Panc1 (cell line): Measurements from ENCODE around the gene DHRSX.

Source experiments
- POLR2AphosphoS5 ChIP-seq: IDR thresholded peaks from 2 replicates; pipeline ENCODE4 v1.6.1; 2012; ENCODE audit warnings: mild to moderate bottlenecking, low read depth, low read length, moderate library complexity
- SIN3A ChIP-seq: IDR thresholded peaks from 2 replicates; pipeline ENCODE4 v1.6.1; 2012; ENCODE audit warnings: low read depth, mild to moderate bottlenecking, low read length, moderate library complexity, borderline replicate concordance; ENCODE audit not compliant: insufficient read depth
- TCF7L2 ChIP-seq: IDR thresholded peaks from 2 replicates; pipeline ENCODE4 v1.6.1; 2011; ENCODE audit warnings: mild to moderate bottlenecking, low read depth, low read length, inconsistent platforms
- TF ChIP-seq, protein P1 (sequence below): fragments of 450-650 bp; IDR thresholded peaks from 2 replicates; pipeline ENCODE4 v1.5.1; 2017; ENCODE audit warnings: mild to moderate bottlenecking
- TF ChIP-seq, protein P2 (sequence below), 2 experiments: IDR thresholded peaks; 2 replicates each; pipeline ENCODE4 v1.6.1; 2011 to 2012; ENCODE audit warnings: low read depth in 2 of 2, control low read depth in 1 of 2, low read length in 1 of 2, mild to moderate bottlenecking in 1 of 2, moderate library complexity in 1 of 2; ENCODE audit not compliant: insufficient read depth in 1 of 2

DNA sequence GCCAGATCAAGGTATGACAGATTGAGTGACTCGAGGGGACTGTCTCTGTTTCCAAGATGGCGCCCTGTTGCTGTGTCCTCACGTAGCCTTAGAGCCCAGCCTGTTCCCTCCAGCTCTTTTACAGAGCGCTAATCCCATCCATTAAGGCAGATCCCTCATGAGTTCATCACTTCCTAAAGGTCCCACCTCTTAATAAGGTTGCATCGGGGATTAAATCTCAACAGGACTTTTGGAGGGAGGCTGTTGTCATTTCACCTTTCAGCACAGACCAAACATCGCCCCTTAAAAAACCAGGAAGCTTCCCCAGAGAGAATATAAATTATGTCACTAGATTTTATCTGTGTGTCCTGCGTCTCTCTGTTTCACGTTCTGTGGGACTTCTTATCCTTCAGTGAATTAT lies 32.6 kb upstream of the DHRSX start:
- TF ChIP-seq, protein P1, sequence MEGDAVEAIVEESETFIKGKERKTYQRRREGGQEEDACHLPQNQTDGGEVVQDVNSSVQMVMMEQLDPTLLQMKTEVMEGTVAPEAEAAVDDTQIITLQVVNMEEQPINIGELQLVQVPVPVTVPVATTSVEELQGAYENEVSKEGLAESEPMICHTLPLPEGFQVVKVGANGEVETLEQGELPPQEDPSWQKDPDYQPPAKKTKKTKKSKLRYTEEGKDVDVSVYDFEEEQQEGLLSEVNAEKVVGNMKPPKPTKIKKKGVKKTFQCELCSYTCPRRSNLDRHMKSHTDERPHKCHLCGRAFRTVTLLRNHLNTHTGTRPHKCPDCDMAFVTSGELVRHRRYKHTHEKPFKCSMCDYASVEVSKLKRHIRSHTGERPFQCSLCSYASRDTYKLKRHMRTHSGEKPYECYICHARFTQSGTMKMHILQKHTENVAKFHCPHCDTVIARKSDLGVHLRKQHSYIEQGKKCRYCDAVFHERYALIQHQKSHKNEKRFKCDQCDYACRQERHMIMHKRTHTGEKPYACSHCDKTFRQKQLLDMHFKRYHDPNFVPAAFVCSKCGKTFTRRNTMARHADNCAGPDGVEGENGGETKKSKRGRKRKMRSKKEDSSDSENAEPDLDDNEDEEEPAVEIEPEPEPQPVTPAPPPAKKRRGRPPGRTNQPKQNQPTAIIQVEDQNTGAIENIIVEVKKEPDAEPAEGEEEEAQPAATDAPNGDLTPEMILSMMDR = no peak
- no peak for TF ChIP-seq POLR2AphosphoS5
- TF ChIP-seq, protein P2, sequence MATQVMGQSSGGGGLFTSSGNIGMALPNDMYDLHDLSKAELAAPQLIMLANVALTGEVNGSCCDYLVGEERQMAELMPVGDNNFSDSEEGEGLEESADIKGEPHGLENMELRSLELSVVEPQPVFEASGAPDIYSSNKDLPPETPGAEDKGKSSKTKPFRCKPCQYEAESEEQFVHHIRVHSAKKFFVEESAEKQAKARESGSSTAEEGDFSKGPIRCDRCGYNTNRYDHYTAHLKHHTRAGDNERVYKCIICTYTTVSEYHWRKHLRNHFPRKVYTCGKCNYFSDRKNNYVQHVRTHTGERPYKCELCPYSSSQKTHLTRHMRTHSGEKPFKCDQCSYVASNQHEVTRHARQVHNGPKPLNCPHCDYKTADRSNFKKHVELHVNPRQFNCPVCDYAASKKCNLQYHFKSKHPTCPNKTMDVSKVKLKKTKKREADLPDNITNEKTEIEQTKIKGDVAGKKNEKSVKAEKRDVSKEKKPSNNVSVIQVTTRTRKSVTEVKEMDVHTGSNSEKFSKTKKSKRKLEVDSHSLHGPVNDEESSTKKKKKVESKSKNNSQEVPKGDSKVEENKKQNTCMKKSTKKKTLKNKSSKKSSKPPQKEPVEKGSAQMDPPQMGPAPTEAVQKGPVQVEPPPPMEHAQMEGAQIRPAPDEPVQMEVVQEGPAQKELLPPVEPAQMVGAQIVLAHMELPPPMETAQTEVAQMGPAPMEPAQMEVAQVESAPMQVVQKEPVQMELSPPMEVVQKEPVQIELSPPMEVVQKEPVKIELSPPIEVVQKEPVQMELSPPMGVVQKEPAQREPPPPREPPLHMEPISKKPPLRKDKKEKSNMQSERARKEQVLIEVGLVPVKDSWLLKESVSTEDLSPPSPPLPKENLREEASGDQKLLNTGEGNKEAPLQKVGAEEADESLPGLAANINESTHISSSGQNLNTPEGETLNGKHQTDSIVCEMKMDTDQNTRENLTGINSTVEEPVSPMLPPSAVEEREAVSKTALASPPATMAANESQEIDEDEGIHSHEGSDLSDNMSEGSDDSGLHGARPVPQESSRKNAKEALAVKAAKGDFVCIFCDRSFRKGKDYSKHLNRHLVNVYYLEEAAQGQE (IDR thresholded peaks at IDR 0.05; ENCODE audit: insufficient read depth in 1 of 2, low read depth in 2 of 2, low read length in 1 of 2) = no peak
- no peak for TF ChIP-seq TCF7L2
- TF ChIP-seq SIN3A = no peak
